SK-N-SH (cell line): Measurements from ENCODE around the gene FXR2. TPM values are rescaled to one million over a fixed set of nuclear protein-coding genes. Genes with fewer than 3 reads are reported as not detected.

Experiments
- CTCF ChIA-PET: fragments of 300-600, 350-600 bp; formaldehyde crosslinking; extraction: SDS; loops from one replicate; lab custom pipeline; 2021; lab: Yijun Ruan, JAX
- POLR2A ChIA-PET: fragments of 350-600 bp; sonication (Branson Sonifier 250); formaldehyde crosslinking; extraction: SDS; loops from one replicate; lab custom pipeline; 2020; ENCODE audit warnings: antibody characterized with exemption, inconsistent platforms; lab: Yijun Ruan, JAX
- DNase-seq: peaks from one replicate; pipeline ENCODE4 v3.0.0; 2012
- H2AFZ ChIP-seq: fragments of 200-600 bp; sonication (generic); 2 replicates; pipeline ENCODE4 v1.8.1; 2016; ENCODE audit warnings: antibody characterized with exemption, mild to moderate bottlenecking, low read depth
- H3F3A ChIP-seq: fragments of 200-600 bp; sonication (generic); replicated peaks from 2 replicates; pipeline ENCODE3; 2016; ENCODE audit warnings: antibody characterized with exemption, mild to moderate bottlenecking; ENCODE audit not compliant: insufficient read depth
- H3K27ac ChIP-seq, 2 experiments: fragments of 200-500 bp in 1 of 2; fragments of 200-600 bp in 1 of 2; sonication (Bioruptor generic) in 1 of 2; sonication (generic), shearing (Covaris generic) in 1 of 2; 2 replicates each; pipeline versions ENCODE4 v1.5.1 to v1.6.1; 2014 to 2016; ENCODE audit warnings: low read depth in 2 of 2, inconsistent platforms in 1 of 2, low read length in 1 of 2, mild to moderate bottlenecking in 1 of 2, mixed read lengths in 1 of 2
- H3K27me3 ChIP-seq: fragments of 200-600 bp; sonication (generic), shearing (Covaris generic); 2 replicates; pipeline ENCODE4 v1.6.1; 2016; ENCODE audit warnings: mixed run types; ENCODE audit not compliant: insufficient read depth
- H3K36me3 ChIP-seq, 2 experiments: fragments of 200-500 bp in 1 of 2; fragments of 200-600 bp in 1 of 2; sonication (Bioruptor generic) in 1 of 2; sonication (generic) in 1 of 2; replicated peaks in 1 of 2; 2 replicates each; pipeline versions ENCODE3 to v1.5.1; 2014 to 2016; ENCODE audit warnings: low read length in 1 of 2, mild to moderate bottlenecking in 1 of 2; ENCODE audit not compliant: insufficient read depth in 2 of 2, control insufficient read depth in 1 of 2
- H3K4me1 ChIP-seq, 2 experiments: fragments of 200-500 bp in 1 of 2; fragments of 200-600 bp in 1 of 2; sonication (Bioruptor generic) in 1 of 2; sonication (generic), shearing (Covaris generic) in 1 of 2; 2 replicates each; pipeline versions ENCODE4 v1.5.1 to v1.6.1; 2014 to 2016; ENCODE audit warnings: low read depth in 1 of 2, low read length in 1 of 2, mixed run types in 1 of 2; ENCODE audit not compliant: insufficient read depth in 2 of 2, control insufficient read depth in 1 of 2
- H3K4me2 ChIP-seq: fragments of 200-600 bp; sonication (generic), shearing (Covaris generic); 2 replicates; pipeline ENCODE4 v1.6.1; 2017; ENCODE audit warnings: mixed run types
- H3K4me3 ChIP-seq, 2 experiments: fragments of 200-500 bp in 1 of 2; fragments of 200-600 bp in 1 of 2; sonication (Bioruptor generic) in 1 of 2; sonication (generic), shearing (Covaris generic) in 1 of 2; 2 replicates each; pipeline versions ENCODE4 v1.5.1 to v1.8.1; 2014 to 2016; ENCODE audit warnings: low read depth in 2 of 2, inconsistent platforms in 1 of 2, low read length in 1 of 2, mild to moderate bottlenecking in 1 of 2, mixed read lengths in 1 of 2, moderate library complexity in 1 of 2
- H3K79me2 ChIP-seq: fragments of 200-600 bp; sonication (generic); 2 replicates; pipeline ENCODE4 v1.8.1; 2017; ENCODE audit warnings: mild to moderate bottlenecking; ENCODE audit not compliant: insufficient read depth
- H3K9ac ChIP-seq: fragments of 200-600 bp; sonication (generic); 2 replicates; pipeline ENCODE4 v1.6.1; 2017; ENCODE audit warnings: mixed run types
- H3K9me2 ChIP-seq: fragments of 200-600 bp; sonication (generic); 2 replicates; pipeline ENCODE4 v1.6.1; 2017; ENCODE audit warnings: mixed run types
- H3K9me3 ChIP-seq: fragments of 200-600 bp; sonication (generic); 2 replicates; pipeline ENCODE4 v1.6.1; 2017; ENCODE audit warnings: mixed run types, mild to moderate bottlenecking, moderate library complexity
- H4K20me1 ChIP-seq: fragments of 200-600 bp; sonication (generic); 2 replicates; pipeline ENCODE4 v1.6.1; 2017; ENCODE audit warnings: mild to moderate bottlenecking, mixed run types; ENCODE audit not compliant: insufficient read depth
- CHD2 ChIP-seq: fragments of 150-350 bp; IDR thresholded peaks from 2 replicates; pipeline ENCODE4 v1.6.1; 2018; ENCODE audit warnings: low read length; ENCODE audit not compliant: partially characterized antibody
- ELF1 ChIP-seq: IDR thresholded peaks from 2 replicates; pipeline ENCODE4 v1.4.0; 2012
- EP300 ChIP-seq, 2 experiments: IDR thresholded peaks; 2 replicates each; pipeline versions ENCODE4 v1.4.0 to v1.6.1; 2012; ENCODE audit warnings: borderline replicate concordance in 1 of 2, low read depth in 1 of 2, low read length in 1 of 2
- EZH2phosphoT487 ChIP-seq: fragments of 200-600 bp; sonication (generic); IDR thresholded peaks from 2 replicates; pipeline ENCODE4 v1.6.1; 2017; ENCODE audit warnings: low read depth, mixed run types, mild to moderate bottlenecking, antibody characterized with exemption, moderate library complexity, borderline replicate concordance
- FOSL2 ChIP-seq: IDR thresholded peaks from 2 replicates; pipeline ENCODE4 v1.4.0; 2012; ENCODE audit warnings: low read depth, mild to moderate bottlenecking, moderate library complexity, borderline replicate concordance
- FOXJ3 ChIP-seq: sonication (generic); formaldehyde crosslinking; IDR thresholded peaks from 2 replicates; pipeline ENCODE4 v1.5.1; 2020; ENCODE audit warnings: mild to moderate bottlenecking, missing genetic modification reagents
- GABPA ChIP-seq: IDR thresholded peaks from 2 replicates; pipeline ENCODE4 v1.4.0; 2012; ENCODE audit warnings: low read depth, mild to moderate bottlenecking
- GATA2 ChIP-seq: sonication (generic); formaldehyde crosslinking; IDR thresholded peaks from 2 replicates; pipeline ENCODE4 v1.5.0; 2020; ENCODE audit warnings: mild to moderate bottlenecking, missing genetic modification reagents
- JUND ChIP-seq: IDR thresholded peaks from 2 replicates; pipeline ENCODE4 v1.4.0; 2012
- MAX ChIP-seq: IDR thresholded peaks from 2 replicates; pipeline ENCODE4 v1.4.0; 2012; ENCODE audit warnings: low read depth
- MEF2A ChIP-seq: IDR thresholded peaks from 2 replicates; pipeline ENCODE4 v1.4.0; 2012; ENCODE audit warnings: low read depth, borderline replicate concordance
- POLR2AphosphoS5 ChIP-seq: IDR thresholded peaks from 2 replicates; pipeline ENCODE4 v1.6.1; 2012; ENCODE audit warnings: low read depth, low read length
- RAD21 ChIP-seq: IDR thresholded peaks from 2 replicates; pipeline ENCODE4 v1.6.1; 2012; ENCODE audit warnings: mild to moderate bottlenecking, low read length
- RCOR1 ChIP-seq: fragments of 150-350 bp; IDR thresholded peaks from 2 replicates; pipeline ENCODE4 v1.6.1; 2017; ENCODE audit warnings: antibody characterized with exemption, low read length
- REST ChIP-seq: IDR thresholded peaks from 2 replicates; pipeline ENCODE4 v1.6.1; 2012; ENCODE audit warnings: mild to moderate bottlenecking, low read depth, low read length, moderate library complexity
- RFX5 ChIP-seq: IDR thresholded peaks from 2 replicates; pipeline ENCODE4 v1.6.1; 2012; ENCODE audit warnings: mild to moderate bottlenecking, improper control_type of control experiment, low read length
- RXRA ChIP-seq: IDR thresholded peaks from 2 replicates; pipeline ENCODE4 v1.4.0; 2012; ENCODE audit warnings: low read depth, mild to moderate bottlenecking, borderline replicate concordance
- SIN3A ChIP-seq: IDR thresholded peaks from 2 replicates; pipeline ENCODE4 v1.6.1; 2012; ENCODE audit warnings: low read depth, mild to moderate bottlenecking, low read length, moderate library complexity, borderline replicate concordance
- TAF1 ChIP-seq: IDR thresholded peaks from 2 replicates; pipeline ENCODE4 v1.6.1; 2012; ENCODE audit warnings: low read depth, mild to moderate bottlenecking, low read length, moderate library complexity, borderline replicate concordance
- TCF12 ChIP-seq: IDR thresholded peaks from 2 replicates; pipeline ENCODE4 v1.4.0; 2012
- TEAD4 ChIP-seq: IDR thresholded peaks from 2 replicates; pipeline ENCODE4 v1.4.0; 2012; ENCODE audit warnings: mild to moderate bottlenecking, borderline replicate concordance; ENCODE audit not compliant: insufficient read depth
- USF1 ChIP-seq: IDR thresholded peaks from 2 replicates; pipeline ENCODE4 v1.4.0; 2012; ENCODE audit warnings: low read depth, borderline replicate concordance
- USF2 ChIP-seq: fragments of 150-350 bp; IDR thresholded peaks from 2 replicates; pipeline ENCODE4 v1.6.1; 2017; ENCODE audit warnings: antibody characterized with exemption, low read length, low read depth, borderline replicate concordance
- YY1 ChIP-seq: IDR thresholded peaks from 2 replicates; pipeline ENCODE4 v1.4.0; 2012; ENCODE audit warnings: low read depth, mild to moderate bottlenecking
- ZBTB33 ChIP-seq: IDR thresholded peaks from 2 replicates; pipeline ENCODE4 v1.4.0; 2012; ENCODE audit warnings: low read depth, borderline replicate concordance
- WGBS: methylation state at CpG from one replicate; pipeline ENCODE4 v1.1.6; 2017; ENCODE audit warnings: low lambda C conversion rate; 5-methylcytosine and 5-hydroxymethylcytosine counted together
- polyA plus RNA-seq, 3 experiments: library from polyadenylated mRNA; depleted of rRNA; stranded (reverse); fragments of >200 nt; gene quantifications; 2 replicates each; pipeline ENCODE4 v1.2.3, GENCODE V29; 2012

The FXR2 gene
- polyA plus RNA-seq, 1 of the 3 experiments (the other 2 are of a cell fraction): 56.4 TPM

- Histone ChIP-seq H3K9me3 (no peaks in the 10 kb centered on the region), H4K20me1 (no peaks in the 10 kb centered on the region), H3K4me1 (peaks cover 0 to 14% of the 10 kb centered on the region in 2 experiments; a peak in 1 of 4 replicates), H3F3A (no peaks in the 10 kb centered on the region), H3K4me2 (no peak overlapping the region), H3K79me2 (peaks cover 5% of the 10 kb centered on the region; the same call in 1 of the 2 replicates), H3K27me3 (no peaks in the 10 kb centered on the region), H2AFZ (no peak overlapping the region), H3K9ac (no peak overlapping the region), H3K36me3 (no peaks in the 10 kb centered on the region), H3K27ac (peak overlapping the region in 1 of 2 experiments; percentile 36; a peak in 2 of 4 replicates), H3K9me2 (no peaks in the 10 kb centered on the region), H3K4me3 (no peak overlapping the region)
- POLR2A ChIA-PET: interaction anchor here (0.8 to 4.6 kb wide), 4 partner anchors 20 to 55 kb away, joined by 3 to 31 read pairs (median 3); partner anchors contain the start of genes ATP1B2, TP53 and WRAP53
- CTCF ChIA-PET: interaction anchor here (0.7 to 11.8 kb wide), 12 partner anchors 10 to 291 kb away, joined by 3 to 166 read pairs (median 4); partner anchors contain the start of genes ATP1B2, DNAH2, EFNB3 and TP53
- 77% methylated on average over 9 of the region's 11 CpGs for WGBS
- DNase-seq: peak; percentile 62
- TF ChIP-seq RFX5 (no peak), GABPA (no peak), RAD21 (peak; percentile 7; the same call in 1 of the 2 replicates), YY1 (no peak), FOSL2 (no peak), TEAD4 (no peak), MEF2A (no peak), RXRA (no peak), ELF1 (no peak), POLR2AphosphoS5 (no peak), USF1 (no peak), MAX (no peak), SIN3A (no peak), TAF1 (no peak), REST (no peak), CHD2 (no peak), JUND (no peak), FOXJ3 (CRISPR knock-in tag) (no peak), USF2 (no peak), EP300 (IDR thresholded peaks at IDR 0.05; ENCODE audit: borderline replicate concordance in 1 of 2, low read depth in 1 of 2, low read length in 1 of 2) (0 out of 4 replicates have a peak, but pooled peaks of 1 of the 2 experiments have one; percentile 39), TCF12 (no peak), GATA2 (CRISPR knock-in tag) (peak; percentile 56), ZBTB33 (no peak), RCOR1 (no peak), EZH2phosphoT487 (no peak)
These were observed 17.0 kb upstream of the FXR2 start for GRCh38 chr17:7631398-7632380.
